Embryonic facial prominence (tissue), 1 donor: ENCODE results near the gene VGLL3.
"Not testable (repeated sequence)": the region's sequence is repeated elsewhere in the genome, so short reads cannot be mapped to it uniquely, and the experiment has no call there.

Experiments
- DNase-seq: peaks from one replicate; pipeline ENCODE4 v3.0.0-alpha.2; 2016; ENCODE audit errors: extremely low spot score

The VGLL3 gene

DNA sequence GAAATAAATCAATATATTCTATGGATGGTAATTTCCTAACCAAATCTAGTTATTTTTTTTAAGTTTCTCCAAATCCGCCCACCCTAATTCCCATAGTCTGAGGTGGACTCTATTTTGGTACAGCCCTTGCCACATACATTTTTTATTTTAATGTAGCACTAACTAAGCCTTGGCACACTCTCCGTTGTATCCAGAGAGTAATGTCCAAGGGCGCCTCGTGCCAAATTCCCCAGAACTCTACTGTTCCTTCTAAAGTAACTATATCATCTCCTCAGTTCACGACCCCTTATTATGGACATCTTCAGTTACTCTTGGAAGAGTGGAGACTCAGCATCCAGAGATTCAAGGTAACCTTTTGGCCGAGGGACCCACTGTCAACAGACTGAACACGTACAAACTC, 1.3 kb downstream of the VGLL3 start:
- no peak for DNase-seq

DNA sequence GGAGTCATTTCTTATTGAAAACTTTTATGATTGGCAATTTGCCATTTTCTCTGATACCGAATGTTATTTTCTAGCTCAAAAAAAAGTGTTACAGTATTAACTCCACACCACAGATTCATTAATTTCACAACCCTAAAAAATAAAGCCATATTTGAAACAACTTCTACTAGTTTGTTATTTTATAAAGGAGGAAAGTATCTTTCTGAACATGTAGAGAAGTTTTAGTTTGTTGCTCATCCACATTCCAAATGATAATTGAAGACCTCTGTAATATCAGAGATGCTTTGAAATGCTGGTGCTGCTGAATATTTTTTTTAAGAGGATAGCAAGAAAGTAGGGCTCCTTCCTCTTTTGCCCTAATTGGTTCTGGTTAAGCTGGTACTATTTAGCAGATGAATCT, 1.9 kb downstream of the VGLL3 start:
- DNase-seq, result no peak

DNA sequence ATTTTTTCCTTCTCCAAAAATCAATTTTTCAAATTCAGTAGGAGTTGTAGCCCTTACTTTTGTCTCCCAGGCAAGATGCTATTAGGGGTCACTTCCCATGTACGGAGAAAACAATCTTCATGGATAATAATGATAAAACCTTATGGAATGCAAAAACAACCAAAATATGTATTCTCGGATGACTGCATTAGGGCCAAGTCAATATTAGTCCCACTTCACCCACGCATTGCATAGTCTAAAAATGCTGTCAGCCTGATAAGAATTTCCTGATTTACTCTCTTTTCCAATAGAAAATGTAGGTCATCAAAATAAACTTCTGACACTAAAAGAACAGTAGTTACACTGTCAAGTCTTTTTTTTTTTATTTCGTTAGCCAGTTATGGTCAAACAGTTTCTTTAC, 2.7 kb downstream of the VGLL3 start:
- no peak for DNase-seq

DNA sequence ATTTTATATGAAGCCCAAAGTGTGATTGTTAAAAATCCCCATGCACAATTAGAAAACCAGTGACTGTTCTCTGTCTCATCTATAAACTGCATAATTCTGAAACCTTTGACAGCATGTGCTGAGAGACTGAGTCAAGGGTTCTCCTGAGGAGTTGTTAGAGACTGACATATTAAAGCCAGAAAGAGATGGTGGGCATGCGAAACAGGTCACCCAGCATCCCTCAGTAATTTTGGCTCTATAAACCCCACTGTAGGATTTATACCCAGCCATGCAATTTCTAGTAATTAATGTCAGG, 3.6 kb downstream of the VGLL3 start:
- no peak for DNase-seq

DNA sequence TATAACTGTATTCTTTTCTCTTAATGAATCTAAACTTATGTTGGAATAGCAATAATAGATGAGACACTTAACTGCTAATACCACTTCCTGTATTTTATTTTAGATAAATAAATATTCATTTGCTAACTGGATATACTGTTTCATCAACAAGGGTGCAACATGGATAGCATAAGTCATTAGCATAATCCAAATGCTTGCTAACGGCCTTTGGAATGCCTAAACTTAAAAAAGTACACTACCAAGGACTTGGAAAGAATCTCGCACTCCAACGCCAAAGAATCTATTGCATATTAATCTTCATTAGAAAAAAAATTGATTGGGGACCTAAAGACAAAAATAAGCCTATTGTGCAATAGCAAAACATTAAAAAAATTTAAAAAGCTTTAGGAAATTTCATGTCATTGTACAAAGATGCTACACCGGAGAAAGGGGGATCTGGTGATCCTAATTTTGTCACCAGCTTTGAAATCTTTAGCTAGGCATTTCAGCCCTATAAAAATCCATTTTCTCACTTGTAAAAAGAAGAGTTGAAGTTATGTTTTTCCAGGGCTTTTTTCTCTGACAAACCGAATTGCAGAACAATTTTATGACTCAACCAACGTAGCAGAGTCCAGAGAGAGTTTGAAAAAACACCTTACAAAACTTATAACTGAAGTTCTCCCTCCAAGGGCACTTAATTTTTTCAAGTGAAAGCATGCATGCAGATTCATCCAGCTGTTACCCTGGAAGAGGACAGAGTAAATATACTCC, 4.1 kb downstream of the VGLL3 start:
- DNase-seq, result no peak

DNA sequence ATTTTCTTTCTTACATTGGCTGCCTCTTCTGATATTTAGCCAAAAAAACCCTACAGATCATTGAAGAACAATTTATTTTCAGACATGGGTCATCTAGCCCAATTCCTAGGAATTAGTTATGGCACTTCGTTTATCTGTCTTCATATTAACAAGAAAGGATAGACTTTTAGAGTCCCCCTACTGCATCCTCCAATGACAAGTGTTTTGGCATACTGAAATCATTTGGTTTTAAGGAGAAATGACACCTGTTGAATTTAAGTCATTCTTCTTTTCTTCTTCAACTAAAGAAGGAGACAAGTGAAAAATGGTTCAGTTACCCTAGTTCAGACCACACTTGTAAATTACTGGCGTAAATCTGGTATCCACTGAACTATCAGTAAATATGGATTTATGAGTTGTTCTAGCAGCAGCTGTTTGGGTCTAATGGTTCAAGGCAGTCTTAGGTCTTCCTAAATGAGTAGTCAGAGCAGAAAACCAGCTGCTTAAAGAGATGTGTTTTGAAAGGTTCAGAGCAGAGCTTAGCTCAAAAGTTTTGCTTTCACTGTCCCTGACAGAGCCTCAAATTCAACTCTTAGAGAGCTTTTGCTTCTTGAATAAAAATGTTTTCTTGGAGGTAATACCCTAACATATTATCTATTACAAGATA, 5.6 kb downstream of the VGLL3 start:
- no peak for DNase-seq

DNA sequence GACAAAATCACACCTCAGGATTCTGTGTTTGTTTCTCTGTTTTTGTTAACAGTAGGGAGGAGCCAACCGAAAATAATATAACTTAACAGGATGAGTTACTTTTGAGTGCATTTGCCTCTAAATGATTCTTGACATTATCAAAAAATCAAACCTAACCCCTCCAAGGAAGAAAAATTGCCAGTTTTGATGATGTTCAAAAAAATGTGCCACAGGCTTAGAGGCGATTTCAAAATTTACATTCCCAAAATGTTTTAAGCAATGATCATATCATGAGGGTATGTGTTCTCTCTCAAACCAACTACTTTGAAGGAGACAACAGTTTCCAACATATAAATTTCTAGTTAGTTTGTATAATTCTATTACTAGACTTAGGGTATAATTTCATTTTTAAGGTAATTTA, 6.7 kb downstream of the VGLL3 start:
- no peak for DNase-seq

DNA sequence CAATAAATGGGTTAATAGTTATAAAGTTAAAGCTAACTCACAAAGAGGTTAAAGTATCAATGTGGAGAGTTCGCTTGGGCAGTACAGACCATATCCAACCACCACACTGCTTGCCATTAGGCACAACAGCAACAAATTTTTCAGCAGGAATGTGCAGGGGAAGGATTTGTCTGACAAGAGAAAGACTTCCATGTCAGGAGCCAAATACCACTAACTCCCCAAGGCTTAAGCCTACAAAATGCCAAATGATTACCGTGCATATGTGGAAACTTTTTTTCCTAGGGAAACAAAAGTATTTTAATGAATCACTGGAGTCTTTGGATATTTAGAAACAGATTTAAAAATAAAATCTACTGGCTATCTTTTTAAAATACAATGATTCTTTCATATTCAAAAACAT, 8.1 kb downstream of the VGLL3 start:
- no peak for DNase-seq

DNA sequence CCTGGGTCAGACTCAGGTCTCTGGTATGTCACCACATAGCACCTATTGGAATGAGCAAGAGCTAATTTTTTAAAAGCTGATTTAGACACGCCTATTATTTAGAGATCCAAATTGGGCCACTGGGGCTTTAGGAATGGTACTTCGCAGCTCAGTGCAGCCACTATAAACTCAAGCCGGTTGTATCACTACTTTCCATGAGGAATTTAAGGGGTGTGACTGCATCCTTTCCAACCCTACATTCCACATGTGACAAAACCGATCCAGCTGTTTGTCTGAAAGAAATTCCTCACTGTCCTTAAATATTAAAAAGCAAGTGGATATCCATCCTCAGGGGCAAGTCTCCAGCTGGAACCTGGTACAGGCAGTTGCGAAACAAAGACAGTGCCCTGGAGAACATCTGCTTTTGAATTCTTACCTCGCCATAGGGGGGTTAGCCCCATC, 12.8 kb downstream of the VGLL3 start:
- no peak for DNase-seq

DNA sequence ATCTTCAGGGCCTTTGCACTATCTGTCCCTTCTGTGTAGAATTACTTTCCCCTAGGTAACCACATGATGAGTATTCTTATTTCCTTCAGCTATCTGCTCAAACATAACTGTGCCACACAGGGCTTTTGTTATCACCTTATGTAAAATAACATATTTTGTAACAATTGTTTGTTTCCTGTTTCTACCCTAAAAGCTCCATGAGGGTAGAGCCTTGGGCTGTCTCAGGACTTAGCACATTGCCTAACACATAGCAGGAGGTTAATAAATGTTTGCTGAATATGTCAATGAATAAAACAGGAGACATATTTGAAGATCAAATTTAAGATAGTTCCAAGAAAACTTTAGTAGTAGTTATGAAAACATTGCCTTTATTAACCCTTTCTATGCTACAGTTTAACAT, 14.7 kb downstream of the VGLL3 start:
- no peak for DNase-seq

DNA sequence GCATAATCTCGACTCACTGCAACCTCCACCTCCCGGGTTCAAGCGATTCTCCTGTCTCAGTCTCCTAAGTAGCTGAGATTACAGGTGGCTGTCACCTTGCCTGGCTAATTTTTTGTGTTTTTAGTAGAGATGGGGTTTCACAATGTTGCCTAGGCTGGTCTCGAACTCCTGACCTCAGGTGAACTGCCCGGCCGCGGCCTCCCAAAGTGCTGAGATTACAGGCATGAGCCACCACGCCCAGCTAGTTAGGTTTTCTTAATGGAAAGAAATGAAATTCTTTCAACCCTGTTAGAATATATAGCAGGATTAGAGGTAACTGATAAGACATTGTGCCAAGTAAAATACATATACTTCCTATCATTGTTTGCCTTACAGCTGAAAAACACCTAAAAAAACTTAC, 16.8 kb downstream of the VGLL3 start:
- not testable (repeated sequence) for DNase-seq

DNA sequence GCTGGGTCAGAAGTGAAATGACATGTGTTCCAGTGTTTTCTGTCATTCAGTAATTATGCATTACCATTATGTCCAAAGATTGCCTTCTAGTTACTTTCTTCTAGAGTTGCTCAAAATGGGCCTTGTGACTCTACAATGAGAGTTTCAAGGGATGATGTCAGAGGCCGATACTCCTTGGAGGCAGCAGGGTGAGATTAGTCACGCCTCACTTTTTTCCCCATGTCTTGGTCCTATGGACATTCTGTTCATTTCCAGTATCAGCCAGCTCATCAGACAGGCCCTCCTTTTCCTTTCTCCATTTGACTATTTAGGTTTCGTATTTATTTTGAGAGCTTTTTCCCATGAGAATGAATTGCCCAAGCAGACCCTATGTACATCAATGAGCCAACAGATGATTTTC, 17.5 kb downstream of the VGLL3 start:
- no peak for DNase-seq

DNA sequence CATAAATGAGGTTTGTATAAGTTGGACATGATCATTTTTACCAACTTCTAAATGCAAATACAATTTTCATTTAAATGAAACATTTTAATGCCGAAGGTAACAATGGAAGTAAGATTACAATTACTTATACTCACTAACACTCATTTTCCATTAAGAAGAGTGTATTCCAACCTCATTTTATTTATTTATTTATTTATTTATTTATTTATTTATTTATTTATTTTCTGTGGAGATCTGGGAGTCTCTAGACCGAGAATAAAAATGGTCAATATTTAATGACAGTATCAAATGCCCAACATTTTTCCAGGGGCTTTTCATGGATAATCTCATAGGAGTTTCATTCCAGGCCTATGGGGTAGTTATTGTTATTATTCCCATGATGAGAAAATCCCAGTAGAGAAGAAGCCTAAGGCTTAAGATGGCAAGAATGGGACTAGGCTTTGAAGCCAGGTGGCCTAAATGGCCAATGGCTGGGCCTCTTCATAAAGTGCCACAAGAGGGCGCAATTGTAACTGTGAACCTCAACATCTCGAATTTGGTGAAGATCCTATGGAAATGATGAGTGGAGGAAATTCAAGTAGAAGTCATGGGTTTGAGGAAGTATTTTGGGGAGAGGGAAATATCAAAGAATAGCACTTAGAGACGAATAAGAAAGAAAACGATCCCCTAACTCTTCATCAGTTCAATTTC, 21.3 kb downstream of the VGLL3 start:
- no peak for DNase-seq

DNA sequence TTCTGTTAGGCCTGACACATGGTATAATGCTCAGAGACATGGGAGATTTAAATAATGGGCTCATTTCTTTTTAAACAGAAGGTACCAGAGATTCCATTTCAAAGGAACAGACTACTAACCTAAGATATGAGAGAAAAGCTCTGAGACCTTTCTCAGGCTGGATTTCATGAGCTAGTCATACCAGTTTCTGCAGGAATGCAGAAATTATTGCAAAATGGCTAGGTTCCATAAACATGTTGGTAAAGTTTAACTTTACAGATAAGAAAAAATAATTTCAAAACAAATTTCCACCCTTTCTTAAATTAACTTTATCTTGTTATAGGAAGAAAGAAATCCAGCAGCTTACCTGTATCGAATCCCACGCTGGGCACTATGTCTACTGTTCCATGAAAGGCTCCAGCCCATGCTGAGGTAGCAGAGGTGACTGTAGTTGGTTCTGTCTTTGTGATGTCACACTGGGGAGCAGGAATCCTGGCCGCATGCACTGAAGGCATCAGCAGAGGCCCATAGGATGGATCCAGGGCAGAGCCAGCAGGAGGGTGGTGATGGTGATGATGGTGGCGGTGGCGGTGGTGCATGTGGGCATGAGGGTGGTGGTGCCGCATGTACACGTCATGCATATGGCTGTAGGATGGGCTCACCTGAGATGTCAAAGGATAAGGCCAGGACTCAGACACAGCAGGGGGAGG, 22.6 kb downstream of the VGLL3 start:
- no peak for DNase-seq

DNA sequence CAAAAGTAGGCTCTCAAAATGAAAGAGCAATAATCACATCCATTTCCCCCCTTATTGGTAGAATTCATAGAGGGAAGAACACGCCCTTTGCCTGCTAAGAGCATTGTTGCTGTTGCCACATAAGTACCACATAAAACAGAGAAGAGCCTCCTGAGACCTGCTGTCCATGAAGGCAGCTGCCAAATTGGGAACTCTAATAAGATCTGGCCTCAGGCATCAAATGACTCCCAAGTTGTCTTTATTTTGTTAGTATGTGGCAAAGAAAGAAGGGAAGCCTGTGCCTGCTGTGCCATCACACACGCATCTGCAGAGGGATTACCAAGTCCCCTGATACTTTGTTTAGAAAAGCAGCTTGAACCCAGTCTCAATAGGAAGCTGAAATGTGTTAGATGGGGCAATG, 23.9 kb downstream of the VGLL3 start:
- DNase-seq, result no peak

DNA sequence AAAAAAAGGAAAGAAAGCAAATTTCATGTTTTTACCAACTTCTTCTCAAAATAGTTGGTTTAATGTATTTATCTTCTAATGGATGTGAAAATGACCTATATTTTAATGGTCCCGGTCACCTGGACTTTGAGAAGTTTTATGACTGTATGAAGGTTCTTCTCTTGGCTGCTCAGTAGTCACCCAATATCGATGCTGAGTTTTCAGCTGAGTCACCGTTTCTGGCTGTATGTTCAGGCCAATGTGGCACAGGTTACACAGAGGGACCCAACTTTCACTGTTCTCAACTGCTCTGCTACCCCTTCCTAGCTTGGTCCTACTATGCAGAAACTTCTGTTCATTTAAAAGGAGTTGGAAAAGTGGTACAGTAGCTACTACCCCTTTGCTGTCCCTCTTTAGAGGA, 25.8 kb downstream of the VGLL3 start:
- no peak for DNase-seq

DNA sequence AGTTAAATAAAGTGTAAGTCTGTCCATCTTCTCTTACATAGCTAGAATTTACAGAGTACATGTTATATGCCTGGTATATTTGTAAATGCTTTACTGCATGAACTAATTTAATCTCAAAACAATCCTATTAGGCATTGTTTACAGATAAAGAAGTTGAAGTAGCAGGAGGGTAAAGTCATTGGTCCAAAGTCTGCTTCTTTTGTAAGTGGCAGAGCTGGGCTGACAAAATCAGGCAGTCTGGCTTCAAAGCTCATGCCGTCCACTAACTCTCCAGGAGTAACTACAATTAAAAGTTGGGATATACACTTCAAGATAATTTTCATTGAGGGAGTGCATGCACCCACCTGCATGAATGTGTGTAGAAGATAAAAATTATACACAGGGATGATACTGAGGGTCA, 27.3 kb downstream of the VGLL3 start:
- DNase-seq, result no peak

DNA sequence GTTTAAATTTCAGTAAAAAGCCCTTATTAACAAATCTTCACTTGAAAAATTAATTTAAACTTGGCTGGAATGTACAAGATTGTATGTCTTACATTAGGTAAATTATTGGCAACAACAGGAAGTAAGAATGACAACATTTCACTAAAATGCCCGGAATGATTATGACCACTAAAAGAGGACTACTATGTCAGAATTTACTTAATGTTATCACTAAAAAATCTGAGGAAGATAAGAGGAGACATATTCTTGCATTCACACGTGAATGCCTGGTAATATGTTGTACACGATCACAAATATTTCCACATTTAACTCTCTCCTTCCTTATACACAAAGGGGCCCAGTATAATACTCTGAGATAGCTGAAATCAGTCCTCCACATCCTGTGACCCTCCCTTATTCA, 29.7 kb downstream of the VGLL3 start:
- no peak for DNase-seq

DNA sequence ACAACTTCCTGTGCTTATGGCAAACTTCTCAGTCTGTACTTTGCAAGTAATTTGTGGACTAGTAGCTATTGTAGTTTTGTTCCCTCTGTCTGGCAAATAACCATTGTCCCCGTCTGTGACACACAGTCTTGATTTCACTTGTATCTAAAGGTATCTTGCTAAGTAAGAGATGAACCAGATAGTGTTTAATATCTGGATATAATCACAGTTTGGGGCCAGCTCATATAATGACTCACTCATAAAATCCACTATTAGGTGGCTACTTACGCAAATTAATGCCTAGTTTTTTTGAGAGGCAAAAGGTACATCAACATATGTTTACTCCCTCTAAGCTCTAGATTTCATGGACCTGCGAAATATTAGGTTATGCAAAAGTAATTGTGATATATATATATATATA, 30.4 kb downstream of the VGLL3 start:
- DNase-seq, result no peak

DNA sequence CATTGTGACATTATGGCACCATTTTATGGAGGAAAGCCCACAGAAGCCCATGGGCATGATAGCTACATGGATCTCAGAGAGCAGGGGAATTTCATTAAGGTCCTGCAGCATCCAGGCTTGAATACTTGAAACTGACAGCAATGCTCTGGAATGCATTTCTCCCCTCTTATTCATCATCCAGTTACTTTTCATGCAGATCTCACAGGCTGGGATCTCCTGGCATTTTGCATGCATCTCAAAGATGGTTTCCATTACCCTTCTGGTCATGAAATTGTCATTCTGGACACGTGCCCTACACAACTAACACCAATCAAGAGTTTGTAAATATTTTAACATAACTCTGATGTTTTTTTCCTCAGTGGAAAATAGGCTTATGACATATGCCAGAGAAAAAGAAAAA, 32.4 kb downstream of the VGLL3 start:
- DNase-seq, result no peak

DNA sequence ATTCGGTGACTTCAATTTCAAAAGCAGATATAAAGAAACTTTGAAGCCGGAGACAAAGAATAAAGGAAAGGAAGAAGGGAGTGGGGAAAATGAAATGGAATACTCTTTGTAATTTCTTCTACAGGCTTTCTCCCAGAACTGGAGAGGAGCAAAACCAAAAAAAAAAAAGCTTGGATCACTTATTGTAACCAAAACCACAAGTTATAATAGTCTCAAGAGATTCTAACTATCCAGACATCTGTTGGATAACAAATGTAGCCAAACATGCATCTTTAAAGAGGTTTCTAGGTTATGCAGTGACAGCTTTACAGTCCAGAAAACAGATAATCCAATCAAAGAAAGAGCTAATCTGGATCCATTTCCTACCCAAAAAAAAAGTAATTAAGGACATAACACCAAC, 36.2 kb downstream of the VGLL3 start:
- no peak for DNase-seq

DNA sequence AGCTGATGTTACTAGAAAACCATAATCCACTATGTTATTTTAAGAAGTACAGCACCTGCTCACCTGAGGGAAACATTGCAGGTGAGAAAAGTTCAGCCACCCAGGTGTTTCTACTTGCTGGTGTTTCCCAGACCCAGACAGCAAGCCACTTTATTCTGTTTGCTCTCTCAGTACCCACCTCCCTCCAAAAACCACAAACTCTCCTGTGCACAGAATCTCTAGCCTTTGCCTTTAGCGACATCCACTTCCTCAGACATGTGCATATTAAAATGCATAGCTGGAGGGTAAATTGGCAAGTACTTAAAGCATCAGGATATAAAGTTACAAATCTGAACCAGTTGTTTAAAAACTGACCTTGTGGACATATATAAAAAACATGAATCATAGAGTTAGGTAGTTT, 36.7 kb downstream of the VGLL3 start:
- DNase-seq, result no peak

DNA sequence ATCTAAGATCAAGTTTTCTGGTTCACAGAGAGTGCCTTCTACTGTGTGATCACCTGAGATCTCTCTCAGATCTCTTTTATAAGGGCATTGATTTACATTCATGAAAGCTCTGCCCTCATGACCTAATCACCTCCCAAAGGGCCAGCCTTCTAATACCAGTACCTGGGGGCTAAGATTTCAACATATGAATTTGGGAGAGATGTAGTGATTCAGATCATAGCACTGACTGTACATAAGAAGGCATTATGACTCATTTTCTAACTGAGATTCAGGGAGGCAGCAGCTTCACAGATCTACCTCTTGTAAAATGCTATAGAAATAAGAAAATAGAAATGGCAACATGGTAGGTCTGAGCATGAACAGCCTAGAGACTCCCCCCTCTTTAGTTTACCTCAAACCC, 39.6 kb downstream of the VGLL3 start:
- no peak for DNase-seq
